HG03354 (cell line): Measurements from ENCODE around the gene PLCB1.

ENCODE experiments used
- ATAC-seq: cut with Tn5 transposase; IDR thresholded peaks from one replicate; pipeline ENCODE4 v1.9.1; 2021; ENCODE audit warnings: mild to moderate bottlenecking; ENCODE audit not compliant: unreplicated experiment, poor library complexity, severe bottlenecking

Gene PLCB1

DNA sequence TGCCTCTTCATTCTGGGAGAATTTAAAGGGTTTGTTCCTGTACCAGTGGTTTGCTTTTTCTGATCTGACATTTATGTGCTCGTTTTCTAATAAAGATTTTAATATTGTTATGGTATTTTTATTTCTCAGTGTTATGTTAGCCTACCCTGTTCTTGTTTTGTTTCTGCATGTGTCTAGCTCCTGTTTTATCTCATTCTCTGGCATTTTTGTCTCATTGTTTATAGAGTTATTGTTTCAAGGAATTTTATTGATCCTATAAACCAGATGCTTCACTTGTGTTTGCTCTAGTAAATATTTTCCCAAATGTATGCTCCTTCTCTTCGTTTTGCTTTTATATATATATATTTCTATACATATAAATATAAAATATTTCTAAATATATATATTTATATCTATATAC is 152.8 kb downstream of the PLCB1 start:
- ATAC-seq = no peak

DNA sequence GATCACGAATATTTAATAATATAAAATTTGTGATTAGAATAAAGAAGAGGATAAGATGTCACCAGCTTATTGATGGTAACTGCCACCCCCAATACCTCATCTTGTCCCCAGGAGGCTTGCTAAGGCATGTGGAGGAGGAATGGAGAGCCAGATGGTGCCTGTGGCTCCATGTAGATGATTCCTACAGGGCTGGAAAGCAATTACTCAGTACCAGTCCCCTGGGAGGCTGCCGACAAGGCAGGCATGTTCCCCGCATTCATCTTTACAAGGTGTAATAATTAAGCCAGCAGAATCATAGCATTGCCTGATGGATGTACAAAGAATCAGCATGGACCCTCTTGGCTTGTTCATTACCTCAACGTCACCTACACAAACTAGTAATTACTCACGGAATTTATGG is 155.3 kb downstream of the PLCB1 start:
- ATAC-seq = no peak

DNA sequence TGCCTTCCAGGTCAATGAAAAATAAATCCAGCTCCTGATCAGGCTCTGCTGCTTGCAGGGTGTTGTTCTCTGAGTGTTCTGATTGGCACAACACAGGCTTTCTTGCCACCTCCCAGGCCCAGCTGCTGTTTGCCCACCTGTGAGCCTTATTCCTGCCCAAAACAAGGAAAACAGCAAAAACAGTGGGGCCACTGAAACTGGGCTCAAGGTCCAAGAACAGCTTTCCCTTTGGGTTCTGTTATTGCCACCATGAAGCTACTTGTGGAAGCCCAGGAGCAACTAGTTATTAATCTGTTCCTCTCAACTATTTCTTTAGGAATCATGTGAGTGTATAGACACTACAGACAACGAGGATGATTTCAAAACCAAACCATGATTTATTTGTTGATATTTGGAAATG is 159.1 kb downstream of the PLCB1 start:
- no peak for ATAC-seq

DNA sequence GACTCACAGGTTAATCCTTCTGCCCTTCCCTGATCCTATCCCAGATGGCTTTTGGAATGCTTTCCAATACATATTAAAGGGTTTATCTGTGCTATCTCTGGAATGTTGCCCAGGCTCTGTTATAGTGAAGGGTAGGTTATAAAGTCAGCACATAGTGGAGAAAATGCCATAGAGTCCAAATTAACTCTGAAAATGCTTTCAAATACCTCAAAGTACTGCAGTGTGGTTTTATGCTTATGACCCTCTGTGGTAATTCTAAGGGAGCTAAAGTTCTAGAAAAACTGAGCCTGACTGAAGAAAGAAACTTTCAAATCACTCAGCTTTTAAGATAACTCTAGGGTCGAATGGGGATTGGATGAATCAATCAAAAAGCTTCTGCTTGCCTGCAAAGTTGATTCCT is 159.8 kb downstream of the PLCB1 start:
- ATAC-seq = no peak

DNA sequence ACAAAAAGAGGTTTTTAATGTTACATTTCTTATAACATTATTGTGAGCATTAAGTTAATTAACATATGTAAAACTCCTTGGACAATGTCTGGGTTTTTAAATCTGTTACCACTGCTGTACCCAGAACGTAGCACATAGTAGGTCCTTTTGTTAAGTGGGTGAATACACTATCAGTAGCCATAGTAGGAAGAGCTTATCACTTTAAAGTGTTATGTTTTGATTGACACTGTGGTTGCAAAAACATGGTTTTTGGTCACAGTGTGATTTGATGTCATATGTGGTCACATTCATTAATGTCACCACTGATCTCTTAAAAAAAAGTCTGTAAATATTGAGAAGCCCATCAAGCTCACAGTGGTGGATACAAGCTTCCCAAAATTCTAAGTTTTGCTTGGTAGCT is 160.7 kb downstream of the PLCB1 start:
- no peak for ATAC-seq

DNA sequence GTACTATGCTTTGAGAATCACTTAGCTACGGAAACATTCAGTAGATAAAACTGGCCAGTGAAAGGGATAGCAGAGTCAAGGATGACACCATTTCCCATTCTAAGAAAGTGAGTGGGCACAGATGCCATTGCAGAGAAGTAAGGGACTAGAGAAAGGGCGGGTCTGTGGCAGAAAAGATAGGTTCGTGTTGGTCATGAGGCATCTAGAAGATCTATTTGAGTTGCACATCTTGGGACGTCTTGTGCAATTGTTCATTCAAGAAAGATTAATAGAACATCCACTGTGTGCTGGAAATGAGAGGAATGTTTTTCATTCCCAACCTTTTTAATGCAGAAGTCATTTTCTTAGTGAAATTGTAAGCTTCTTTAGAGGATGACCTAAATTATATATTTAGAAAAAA is 161.7 kb downstream of the PLCB1 start:
- ATAC-seq = no peak

DNA sequence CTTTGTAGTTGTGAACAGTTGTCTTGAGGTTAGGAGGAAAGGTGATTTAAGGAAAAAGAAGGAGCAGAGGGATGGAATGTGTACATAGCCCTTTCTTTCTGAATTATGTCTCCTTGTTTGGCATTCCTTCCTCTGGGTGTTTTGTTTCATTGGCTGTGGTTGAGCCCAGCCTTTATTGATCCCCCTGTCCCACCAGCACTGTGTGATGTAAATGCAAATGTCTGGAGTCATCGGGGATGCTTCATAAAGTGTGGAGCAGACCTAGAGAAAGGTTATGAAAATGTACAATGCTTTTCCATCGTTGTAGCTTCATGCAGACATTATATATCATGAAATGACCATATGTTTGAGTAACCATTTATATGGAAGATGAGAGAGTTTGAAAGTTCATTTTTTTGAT is 164.5 kb downstream of the PLCB1 start:
- no peak for ATAC-seq

DNA sequence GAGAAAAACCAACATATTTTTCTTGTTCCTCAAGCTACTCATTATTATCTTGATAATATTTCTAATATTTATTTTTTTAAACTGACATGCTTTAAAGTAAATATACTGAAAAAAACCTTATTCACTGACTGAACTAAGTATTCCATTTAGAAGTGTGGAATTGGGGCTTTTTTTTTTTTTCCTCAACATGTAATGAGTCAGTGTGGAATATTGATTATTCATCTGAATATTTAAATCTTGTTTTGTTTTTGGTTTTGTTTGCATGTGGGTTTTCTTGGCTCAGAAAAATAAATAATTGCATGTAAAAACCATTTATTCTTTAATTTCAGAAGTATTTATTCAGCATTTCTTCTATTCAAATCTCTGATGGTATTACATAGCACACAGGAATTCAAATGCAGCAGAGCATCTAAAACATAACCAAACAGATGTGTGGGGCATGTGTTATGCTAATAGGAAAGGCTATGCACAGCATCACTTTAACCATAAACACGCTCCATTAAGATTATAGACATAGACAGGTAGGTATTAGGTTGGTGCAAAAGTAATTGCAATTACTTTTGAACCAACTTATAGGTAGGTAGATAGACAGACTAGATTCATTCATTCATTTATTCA is 166.5 kb downstream of the PLCB1 start:
- no peak for ATAC-seq

DNA sequence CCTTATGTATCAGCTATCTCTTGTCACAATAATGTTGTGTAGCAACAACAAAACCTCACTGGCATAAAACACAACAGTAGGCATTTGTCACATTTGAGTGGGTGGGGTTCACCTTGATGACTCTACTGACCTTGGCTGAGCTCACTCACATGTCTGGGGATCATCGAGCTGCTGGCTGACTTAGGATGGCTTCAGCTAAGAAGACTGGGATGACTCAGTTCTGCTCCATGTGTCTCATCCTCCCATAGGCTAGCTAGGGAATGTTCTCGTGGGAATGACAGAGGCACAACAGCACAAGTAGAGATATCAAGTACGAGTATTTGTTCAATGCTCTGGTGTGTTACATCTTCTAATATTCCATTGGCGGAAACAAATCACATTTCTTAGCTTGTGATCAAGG is 167.9 kb downstream of the PLCB1 start:
- ATAC-seq = no peak

DNA sequence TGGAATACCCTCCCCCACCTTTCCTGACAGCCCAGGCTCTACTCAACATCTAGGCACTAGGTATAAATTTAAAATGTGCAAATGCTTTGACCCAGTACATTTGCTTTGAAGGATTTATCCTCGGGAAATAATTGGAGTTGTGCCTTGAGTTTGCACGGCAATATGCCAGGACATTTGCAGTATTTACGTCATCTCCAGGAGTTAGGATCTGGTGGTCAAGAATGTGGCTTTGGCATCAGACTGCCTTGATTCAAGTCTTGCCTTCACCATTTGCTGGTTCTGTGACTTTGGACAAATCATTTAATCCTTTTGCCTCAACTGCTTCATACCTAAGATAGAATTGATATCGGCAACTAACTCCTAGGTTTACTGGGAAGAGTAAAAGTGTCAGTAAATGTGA is 169.6 kb downstream of the PLCB1 start:
- no peak for ATAC-seq

DNA sequence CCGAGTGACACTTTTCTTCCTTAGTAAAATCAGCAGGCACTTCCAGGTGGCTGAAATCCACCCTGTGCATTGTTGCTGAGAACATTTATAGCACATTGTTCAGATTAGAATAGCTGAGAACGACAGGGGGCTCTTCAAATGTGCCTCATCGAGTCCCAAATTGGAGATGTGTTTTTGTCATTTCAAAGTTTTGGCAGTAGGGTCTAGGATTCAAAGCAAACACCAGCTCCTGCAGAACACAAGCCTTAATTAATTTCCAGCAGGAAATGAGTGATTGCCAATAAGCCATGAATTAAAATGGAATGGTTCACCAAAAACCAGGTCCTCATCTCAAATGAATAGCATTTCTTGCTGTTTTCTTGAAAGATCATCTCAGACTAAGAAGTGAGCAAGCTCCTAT is 171.6 kb downstream of the PLCB1 start:
- ATAC-seq = no peak

DNA sequence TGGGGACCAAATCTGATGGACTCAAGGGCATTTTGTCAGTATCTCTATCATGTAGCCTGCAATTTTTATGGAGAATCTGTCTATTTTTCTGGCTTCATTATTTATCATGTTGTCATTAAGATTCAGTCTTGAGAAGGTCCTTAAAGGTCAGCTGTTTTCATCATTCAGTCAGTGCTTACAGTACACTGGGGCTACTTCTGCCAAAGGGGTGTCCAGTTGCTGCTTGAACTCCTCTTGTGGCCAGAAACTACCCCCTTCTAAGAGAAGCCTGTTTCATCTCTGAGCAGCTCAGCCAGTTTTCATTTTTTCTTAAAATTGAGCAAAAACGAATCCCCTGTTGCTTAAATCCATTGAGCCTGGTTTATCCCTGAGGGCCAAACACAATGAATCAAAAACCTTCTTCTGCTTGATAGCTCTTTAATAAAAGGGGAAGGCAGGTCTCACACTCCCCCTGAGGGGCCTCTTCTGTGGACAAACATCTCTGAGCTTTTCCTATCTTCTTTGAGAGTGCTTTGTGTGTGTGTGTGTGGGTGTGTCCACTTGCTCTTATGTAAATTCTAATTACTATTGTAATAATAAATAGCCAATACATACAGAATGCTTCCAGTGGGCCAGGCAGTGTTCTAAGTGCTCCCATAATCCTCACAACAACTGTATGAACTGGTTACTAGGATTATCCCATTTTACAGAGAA is 172.2 kb downstream of the PLCB1 start:
- no peak for ATAC-seq

DNA sequence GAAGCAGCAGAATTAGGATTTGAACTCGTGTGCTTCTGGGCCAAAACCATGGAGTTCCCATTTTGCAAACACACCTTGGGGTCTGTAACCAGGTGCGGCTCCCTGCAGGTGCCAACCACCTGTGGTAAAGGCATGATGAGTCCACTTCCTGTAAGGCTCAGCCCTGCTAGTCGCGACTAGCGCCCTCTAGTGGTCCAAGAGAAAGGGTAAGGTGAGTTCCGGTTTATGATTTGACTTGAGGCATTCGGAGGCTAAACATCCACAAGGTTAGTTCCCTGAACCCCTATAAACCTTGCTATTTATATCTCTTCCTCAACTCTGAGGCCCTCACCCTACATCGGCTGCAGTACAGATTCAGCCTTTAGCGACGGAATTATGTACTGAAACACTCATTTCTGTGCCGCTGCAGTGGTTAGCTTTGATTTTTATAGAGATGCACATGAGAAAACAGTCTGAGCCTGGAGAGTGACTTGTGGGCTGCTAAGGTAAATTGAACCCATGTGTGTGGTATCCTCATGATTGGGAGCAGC is 173.4 kb downstream of the PLCB1 start:
- peak; percentile 96 for ATAC-seq

DNA sequence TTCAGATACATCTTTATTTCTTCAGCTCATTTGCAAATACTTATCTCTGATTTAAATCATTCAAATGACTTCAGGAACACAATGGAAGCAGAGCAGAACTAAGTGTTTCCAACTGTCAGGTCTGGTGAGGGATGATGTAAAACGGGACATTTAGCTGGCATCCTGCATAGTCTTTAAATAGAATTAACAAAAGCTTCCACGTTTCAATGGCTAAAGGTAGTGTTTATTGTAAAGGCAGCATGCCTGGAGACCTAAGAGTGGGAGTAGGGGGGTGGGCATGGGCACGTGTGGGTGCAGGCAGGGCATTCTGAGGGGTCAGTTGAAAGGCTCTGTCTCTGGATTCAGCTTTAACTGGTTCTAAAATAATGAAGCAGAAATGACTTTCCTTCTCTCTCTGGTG is 174.9 kb downstream of the PLCB1 start:
- ATAC-seq = no peak

DNA sequence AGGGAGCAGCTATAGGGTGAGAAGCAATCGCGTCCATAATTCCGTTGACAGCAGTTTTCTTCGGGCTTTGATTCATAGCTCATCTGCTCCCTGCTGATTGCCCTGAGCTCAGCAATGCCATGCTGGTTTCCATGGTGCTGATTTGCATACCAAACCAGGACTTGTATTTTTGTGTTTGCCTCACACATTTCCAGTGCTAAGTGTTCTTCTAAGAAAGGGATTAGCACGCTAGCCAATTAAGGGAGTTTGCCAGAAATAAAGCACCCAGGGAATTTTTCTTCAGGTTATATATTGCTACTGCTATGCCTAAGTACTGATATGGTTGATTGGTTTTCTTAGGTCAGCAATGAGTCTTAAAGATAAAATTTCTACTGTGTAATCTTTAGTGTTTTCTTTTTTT is 177.6 kb downstream of the PLCB1 start:
- ATAC-seq = no peak

DNA sequence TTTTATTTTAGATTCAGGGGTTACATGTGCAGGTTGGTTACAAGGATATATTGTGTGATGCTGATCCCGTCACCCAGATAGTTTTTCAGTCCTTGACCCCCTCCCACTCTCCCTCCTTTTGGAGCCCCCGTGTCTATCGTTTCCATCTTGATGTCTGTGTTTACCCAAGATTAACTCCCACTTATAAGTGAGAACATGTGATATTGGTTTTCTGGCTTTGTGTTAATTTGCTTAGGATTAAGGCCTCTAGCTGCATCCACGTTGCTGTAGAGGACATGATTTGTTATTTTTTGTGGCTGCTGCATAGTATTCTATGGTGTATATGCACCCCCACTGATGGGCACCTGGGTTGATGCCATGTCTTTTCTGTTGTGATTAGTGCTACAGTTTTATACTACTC is 178.6 kb downstream of the PLCB1 start:
- no peak for ATAC-seq

DNA sequence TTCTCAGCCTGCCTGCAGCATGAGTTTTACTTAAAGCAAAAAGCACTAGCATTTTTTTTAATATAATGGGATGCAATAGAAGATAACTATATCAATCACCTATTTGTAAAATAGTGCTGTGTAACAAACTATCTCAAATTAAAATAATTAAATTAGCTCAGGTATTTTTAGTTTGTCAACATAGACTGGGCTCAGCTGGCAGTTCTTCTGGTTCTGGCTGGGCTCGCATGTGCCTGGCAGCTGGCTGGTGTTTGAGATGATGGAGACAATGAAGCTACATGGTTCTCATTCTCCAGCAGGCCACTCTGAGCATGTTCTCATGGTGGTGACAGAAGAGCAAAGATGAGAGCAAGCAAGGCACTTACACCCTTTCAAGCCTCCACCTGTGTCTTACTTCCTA is 181.0 kb downstream of the PLCB1 start:
- ATAC-seq = no peak

DNA sequence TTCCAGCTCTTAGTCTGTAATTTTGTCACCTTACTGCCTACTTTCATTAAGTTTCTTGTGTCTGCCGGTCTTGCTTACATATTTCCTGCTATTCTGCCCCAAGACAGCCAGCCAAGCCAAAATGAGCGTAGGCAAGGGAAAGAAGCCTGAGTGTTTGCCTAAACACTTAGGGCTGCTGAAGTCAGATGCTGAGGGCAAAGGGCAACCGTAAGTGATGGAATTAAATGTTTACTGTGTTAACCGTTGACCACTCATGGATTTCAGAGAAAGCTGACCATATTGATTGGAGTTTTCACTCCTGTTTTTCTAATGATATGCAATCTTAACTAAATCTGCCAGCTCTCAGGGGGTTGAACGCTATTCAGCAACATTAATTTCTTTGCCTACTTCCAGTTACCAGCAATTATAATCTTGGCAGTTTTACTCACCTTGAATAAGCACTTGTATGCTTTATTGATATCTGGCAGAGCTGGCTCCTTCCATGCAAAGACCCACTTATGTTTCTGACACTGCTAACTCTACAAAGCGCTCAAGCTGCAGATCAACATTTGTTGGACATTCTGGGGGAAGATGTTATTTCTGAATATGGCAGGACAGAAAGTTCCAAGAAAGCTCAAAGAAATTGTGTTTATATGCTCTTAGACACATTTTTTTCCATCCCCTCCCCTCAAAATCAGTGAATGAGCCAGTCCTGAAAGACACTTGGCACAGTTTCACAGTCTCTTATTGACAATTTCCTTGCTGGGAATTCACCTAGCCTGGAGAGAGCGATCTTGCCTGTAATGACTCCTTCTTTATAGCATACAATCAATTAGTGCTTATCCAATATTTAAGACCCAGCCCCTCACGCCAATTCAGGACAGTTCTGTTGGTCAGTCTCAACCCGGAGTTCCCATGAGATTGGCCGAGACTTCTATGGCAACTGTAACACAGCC is 183.8 kb downstream of the PLCB1 start:
- no peak for ATAC-seq

DNA sequence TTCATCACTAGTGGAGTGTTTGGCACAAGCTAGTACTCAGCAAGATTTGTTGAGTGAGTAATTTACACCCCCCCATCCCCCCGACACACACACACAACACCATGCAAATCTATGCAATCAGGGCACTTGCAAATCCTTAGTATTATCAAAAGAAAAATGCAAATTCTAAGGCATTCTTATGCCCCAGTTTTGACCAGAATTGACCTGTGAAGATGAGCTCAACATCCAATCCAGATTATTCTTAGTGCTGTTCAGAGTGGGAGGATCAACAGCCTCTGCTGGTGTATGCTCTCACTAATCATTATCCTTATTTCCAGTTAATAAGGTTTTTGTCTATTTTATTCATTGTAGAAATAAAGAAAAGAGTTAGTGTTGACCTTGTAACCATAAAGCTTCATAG is 185.4 kb downstream of the PLCB1 start:
- ATAC-seq = no peak

DNA sequence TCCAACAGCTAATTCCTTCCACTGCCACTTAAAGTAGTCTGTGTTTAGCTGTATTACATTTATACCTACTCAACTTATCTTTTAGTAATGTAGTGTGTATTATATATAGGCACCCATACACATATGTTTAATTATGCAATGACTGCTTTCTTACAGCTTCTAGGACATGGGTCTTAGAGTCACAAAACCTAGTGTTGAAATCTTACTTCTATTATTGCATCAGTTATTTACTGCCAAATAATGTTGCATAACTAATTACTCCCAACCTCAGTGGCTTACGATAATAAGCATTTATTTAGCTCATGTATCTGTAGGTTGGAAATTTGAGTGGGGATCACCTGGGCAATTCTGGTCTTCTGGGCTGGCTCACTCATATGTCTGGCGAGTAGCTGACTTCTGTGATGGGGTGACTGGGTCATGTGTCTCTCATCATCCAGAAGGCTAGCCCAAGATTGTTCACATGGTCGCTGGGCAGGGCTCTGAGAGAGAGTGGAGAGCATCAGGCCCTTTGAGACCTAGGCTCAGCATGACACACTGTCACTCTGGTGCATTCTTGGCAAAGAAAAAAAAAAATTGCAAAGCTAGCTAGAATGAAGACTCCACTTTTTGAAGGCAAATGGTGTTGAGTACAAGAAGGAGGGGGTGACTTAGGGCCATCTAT is 187.0 kb downstream of the PLCB1 start:
- ATAC-seq = no peak
